Activated CD4-positive, alpha-beta T cell treated with anti-CD3 and anti-CD28 coated beads, Interleukin-2, Interleukin-4, amounts not matched to agents 100 ng/mL and 50 ng/mL, durations not matched to agents 16 hours and 8 hours (primary cell): ENCODE data around the gene TPST1.

Experiments
- DNase-seq: peaks from one replicate; pipeline ENCODE4 v3.0.0-alpha.2; 2020; ENCODE audit warnings: low spot score

Gene TPST1

GRCh38 chr7:66238773-66239466 is 33.8 kb downstream of the TPST1 start:
- no peak for DNase-seq

DNA sequence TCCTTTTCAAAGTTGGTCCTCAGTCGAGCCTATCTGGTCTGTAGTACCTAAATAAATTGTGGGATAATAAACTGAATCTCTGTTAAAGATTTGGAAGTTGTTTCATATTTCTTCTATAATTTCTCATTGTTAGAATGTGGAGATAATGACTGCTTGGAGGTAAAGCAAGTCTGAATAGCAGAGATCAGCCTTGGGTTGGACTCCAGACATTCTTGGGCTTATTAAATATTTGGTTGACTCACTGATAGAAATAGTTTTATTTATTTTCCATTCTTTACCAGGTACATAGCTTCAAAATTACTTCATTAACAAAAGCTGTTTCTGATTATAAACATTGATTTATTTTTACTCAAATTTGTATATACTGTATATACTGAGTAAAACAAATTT is 34.3 kb downstream of the TPST1 start:
- no peak for DNase-seq

- no peak for DNase-seq
Observed at GRCh38 chr7:66245008-66245407, 39.9 kb downstream of the TPST1 start.

DNA sequence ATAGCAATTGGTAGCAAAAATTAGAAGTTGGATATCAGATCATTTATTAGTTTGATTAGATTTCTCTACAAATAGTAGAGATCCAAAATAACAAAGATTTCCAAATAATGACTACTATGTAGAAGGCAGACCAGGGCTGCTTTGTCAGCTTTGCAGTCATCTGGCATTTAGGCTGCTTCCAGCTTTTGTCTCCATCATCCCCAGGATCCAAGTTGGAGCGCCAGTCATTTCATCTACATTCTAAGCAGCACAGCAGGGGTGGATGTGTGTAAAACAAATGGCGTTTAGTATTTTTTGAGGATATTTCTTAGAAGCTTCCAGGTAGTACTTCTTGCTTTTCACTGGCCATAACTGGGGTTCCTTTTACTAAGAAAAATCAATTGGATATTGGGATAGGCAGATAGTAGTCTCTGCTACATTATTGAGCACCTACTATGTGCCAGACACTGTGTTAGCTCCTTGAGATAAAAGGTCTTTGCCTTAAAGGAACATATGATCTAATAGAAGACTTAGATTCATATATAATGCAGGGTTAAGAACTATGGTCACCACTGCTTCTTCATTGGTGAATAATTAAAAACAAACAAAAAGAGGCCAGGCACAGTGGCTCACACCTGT is 41.5 kb downstream of the TPST1 start:
- no peak for DNase-seq

DNA sequence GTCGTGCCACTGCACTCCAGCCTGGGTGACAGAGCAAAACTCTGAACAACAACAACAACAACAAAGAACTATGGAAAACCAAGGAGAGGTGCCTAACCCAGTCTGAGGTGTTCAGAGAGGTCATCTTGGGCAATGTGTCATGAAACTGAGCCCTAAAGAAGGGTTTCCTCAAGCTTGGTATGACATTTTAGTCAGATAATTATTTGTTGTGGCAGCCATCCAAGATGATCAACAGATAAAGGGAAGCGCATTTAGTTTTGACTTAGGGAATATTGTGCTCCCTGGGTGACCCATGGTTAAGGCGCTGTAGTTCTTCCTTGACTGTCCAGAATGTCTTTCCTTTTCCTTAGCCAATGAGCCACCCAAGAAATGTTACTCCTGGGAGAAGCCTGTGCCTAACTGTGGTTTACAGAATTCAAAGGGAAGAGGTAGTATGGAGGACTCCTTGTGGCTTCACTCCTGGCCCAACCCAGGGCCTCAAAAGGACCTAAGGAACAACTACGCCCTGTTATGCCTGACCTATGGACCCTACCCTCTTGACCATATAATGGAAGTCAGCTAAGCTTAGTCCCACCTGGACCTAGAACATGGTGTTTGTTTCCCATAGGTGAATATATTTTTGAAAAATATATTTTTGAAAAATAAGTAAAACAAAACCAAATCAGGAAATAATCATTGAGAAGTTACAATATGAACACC is 42.4 kb downstream of the TPST1 start:
- DNase-seq: no peak

DNA sequence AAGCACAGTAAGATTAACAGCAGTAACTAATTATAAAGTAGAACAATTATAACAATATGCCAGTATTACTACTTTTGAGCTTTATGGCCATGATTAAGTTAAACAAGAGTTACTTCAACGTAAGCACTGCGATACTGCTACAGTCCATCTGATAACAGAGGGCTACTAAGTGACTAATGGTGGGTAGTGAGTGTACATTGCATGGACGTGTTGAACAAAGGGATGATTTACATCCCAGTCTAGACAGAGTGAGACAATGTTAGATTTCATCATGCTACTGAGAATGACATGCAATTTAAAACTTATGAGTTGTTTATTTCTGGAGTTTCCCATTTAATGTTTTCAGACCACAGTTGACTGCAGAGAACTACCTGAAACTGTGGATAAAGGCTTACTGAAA is 45.6 kb downstream of the TPST1 start:
- no peak for DNase-seq

DNA sequence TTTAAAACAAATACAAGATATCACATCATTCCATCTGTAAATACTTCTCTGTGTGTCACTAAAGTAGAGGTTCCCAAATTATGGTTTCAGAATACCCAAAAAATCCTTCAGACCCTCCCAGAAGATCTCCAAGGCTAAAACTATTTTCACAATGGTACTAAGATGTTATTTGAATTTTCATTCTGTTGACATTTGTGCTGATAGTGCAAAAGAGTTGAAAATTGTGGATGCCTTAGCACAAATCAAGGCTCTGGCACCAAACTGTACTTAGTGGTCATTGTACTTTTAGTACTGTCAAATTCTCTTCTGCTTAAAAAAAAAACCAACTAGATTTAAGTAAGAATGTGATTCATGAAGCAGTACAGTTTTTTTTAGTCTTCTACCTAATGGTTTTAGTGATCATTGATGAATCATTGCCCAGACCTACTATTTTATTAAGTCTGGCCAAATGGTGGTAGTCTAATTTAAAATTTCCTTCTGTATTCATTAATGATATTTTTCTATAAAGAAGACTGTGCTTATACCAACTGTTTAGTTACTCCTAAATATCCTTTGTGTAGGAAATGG is 50.5 kb downstream of the TPST1 start:
- no peak for DNase-seq

- no peak for DNase-seq
Observed at GRCh38 chr7:66256281-66256680, 51.1 kb downstream of the TPST1 start.

DNA sequence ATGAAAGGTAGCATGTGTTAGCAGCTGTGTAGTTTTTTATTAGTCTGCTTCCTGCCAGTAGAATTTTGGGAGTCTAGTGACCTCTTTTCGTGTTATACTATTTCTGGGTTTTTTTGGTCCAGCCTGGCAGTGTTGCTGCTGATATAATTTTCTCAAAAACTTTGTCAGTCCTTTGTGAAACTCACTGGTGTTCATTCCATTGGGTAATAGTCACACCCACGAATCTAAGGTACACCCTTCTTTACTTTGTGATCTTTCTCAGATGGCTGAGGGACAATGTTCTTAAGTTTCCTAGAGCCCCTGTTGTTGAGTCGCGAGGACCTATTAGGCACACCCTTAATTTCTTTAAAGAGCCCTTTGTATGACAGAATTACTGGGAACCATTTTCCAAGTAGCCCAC is 52.3 kb downstream of the TPST1 start:
- no peak for DNase-seq

DNA sequence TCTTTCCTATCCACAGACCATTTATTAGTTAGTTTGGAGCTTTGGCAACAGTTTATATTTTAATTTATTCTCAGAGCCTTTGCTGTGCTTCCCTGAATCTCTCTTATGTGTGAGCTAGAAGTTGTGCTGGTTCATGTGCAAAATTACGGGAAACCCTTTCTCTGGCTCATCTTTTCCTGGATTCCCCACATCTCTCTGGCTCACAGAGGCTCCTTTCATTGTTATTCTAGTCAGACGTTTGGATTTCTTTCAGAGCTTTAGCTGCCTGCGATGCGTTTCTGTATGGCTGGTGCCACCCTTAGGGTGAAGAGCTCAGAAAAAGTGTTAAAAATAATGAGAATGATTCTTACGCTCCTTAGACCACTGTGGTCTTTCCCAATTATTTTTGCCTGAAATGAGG is 53.3 kb downstream of the TPST1 start:
- DNase-seq: no peak

- DNase-seq: no peak
Observed at GRCh38 chr7:66261941-66262340, 56.8 kb downstream of the TPST1 start.

- no peak for DNase-seq
Observed at GRCh38 chr7:66263936-66264335, 58.8 kb downstream of the TPST1 start.

GRCh38 chr7:66265566-66265965 is 60.4 kb downstream of the TPST1 start:
- no peak for DNase-seq

GRCh38 chr7:66267249-66267648 is 62.1 kb downstream of the TPST1 start:
- no peak for DNase-seq

GRCh38 chr7:66269978-66270377 is 64.8 kb downstream of the TPST1 start:
- DNase-seq: no peak

GRCh38 chr7:66272321-66272720 is 67.2 kb downstream of the TPST1 start:
- DNase-seq: no peak

- no peak for DNase-seq
Observed at GRCh38 chr7:66276363-66276762, 71.2 kb downstream of the TPST1 start.

DNA sequence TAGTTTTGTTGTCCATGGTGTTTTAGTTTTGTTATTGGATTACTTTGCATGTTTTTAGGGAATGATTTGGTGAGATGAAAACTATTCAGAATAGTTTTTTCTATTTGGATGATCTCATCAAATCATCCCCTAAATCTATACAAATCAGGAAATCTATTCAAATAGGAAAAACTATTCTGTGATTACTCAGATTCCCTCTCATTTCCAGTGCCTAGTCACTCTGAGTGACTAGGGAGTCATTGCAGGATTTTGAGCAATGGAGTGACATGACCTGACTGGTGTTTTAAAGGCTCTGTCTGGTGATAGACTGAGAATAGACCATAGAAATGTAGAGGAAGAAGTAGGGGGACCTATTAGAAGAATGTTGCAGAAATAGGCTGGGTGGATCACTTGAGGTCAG is 72.4 kb downstream of the TPST1 start:
- DNase-seq: no peak

- no peak for DNase-seq
Observed at GRCh38 chr7:66279912-66280311, 74.8 kb downstream of the TPST1 start.

DNA sequence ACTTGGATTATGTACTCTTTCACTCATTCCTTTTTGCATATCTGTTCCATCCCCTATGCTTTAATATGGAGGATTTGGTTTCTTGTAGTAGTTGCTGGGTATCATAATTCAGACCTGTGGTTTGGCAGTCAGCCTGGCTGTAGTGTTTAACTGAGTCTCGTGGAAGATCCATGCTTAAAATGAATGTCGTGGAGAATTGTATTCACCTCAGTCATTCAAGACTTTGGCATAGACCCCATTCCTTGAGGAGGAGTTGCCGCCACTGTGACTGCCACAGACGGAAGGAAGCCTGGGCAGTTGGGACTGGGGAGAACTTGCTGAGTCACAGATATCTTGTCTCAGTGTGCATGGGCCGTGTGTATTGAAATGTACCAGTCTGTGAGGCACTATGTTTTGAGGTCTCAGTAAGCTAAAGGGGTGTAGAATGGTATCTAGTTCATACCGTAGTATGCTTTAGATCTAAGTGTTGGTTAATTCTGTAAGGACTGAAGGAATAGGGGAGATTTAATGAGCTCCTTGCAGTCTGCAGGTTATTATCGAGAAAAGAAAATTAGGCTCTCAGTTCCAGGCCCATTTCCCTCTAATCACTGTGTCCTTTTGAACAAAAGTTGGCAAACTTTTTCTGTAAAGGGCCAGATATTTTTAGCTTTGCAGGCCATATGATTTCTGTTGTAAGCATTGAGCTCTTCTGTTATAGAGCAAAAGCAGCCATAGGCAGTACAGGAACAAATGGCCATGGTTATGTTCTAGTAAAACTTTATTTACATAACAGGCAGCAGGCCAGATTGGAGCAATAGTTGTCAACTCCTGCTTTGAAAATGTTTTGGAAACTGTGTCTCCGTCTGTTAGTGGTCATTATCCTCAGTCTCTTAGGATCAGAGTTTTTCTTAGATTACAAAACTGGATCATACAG is 76.8 kb downstream of the TPST1 start:
- no peak for DNase-seq

DNA sequence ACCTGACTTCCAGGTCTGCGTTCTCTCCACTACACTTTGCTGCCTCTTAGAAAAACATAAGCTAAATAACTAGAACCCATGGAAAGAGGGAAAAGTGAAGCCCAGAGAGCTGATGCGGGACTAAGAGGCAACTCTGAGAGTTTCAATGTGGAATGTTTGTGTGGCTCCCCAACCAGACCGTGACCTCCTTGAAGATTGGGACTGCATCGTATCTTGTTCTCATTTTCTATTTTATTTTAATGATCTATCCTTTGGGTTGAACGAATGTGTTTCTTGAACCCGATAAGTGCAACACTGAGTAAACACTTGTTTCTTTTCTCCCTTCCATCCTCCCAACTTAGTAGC is 77.4 kb downstream of the TPST1 start:
- DNase-seq: no peak
